Thoracic aorta (tissue), 2 donors: ENCODE measurements around the gene BCL7C. TPM values are rescaled to one million over a fixed set of nuclear protein-coding genes. Genes with fewer than 3 reads are reported as not detected.

ENCODE experiments used
- ATAC-seq: fragments of 150-250 bp; one replicate; pipeline ENCODE4 v1.8.0; 2017; ENCODE audit warnings: low read depth; ENCODE audit not compliant: insufficient number of reproducible peaks, low FRiP score
- DNase-seq: peaks from one replicate; pipeline ENCODE4 v3.0.0-alpha.2; 2020; ENCODE audit warnings: low spot score
- H3K27ac ChIP-seq, 2 donors: fragments of 200-600 bp; sonication (generic); 1 replicate in 1 of 2; 2 replicates in 1 of 2; pipeline ENCODE4 v1.5.1; 2016; ENCODE audit warnings: mild to moderate bottlenecking in 2 of 2, moderate library complexity in 2 of 2
- H3K27me3 ChIP-seq: fragments of 200-600 bp; sonication (generic); replicated peaks from 2 replicates; pipeline ENCODE4 v1.6.0; 2016; ENCODE audit warnings: mild to moderate bottlenecking; ENCODE audit not compliant: insufficient read depth
- H3K36me3 ChIP-seq: fragments of 200-600 bp; sonication (generic); one replicate; pipeline ENCODE4 v1.5.1; 2016
- H3K4me1 ChIP-seq, 2 donors: fragments of 200-600 bp; sonication (generic); 1 replicate in 1 of 2; 2 replicates in 1 of 2; pipeline versions ENCODE4 v1.5.1 to v1.6.0; 2016; ENCODE audit warnings: low read depth in 2 of 2, mild to moderate bottlenecking in 1 of 2; ENCODE audit not compliant: control insufficient read depth in 1 of 2
- H3K4me3 ChIP-seq: fragments of 200-600 bp; sonication (generic); 2 replicates; pipeline ENCODE4 v1.5.1; 2016; ENCODE audit warnings: mild to moderate bottlenecking
- H3K9me3 ChIP-seq: fragments of 200-600 bp; sonication (generic); 2 replicates; pipeline ENCODE4 v1.5.1; 2016
- total RNA-seq, 2 donors: library from RNA; depleted of rRNA; stranded (reverse); fragments of >200 nt; gene quantifications; one replicate each; pipeline versions ENCODE4 v1.1.0 to v1.2.3, GENCODE V29; 2016
- TF ChIP-seq, protein P1 (sequence below): fragments of 200-600 bp; sonication (generic); IDR thresholded peaks from one replicate; pipeline ENCODE4 v1.5.1; 2019; ENCODE audit warnings: antibody characterized with exemption

The BCL7C gene
- total RNA-seq, 2 donors from 2014 or later, result 35.6 to 55.2 TPM

DNA sequence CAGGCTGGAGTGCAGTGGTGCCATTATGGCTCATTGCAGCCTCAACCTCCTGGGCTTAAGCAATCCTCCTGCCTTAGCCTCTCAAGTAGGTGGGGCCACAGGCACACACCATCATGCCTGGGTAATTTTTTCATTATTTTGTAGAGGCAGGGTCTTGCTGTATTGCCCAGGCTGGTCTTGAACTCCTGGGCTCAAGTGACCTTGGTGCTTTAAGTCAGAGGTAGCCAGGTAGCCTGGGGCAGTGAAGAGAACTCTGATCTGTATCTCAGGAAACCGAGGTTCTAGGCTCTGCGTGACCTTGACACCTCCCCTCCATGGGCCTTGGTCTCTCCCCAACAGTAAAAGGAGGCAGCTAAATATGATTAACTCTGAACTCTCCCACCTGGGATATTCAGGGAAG is 5.9 kb upstream of the BCL7C start:
- TF ChIP-seq, protein P1, sequence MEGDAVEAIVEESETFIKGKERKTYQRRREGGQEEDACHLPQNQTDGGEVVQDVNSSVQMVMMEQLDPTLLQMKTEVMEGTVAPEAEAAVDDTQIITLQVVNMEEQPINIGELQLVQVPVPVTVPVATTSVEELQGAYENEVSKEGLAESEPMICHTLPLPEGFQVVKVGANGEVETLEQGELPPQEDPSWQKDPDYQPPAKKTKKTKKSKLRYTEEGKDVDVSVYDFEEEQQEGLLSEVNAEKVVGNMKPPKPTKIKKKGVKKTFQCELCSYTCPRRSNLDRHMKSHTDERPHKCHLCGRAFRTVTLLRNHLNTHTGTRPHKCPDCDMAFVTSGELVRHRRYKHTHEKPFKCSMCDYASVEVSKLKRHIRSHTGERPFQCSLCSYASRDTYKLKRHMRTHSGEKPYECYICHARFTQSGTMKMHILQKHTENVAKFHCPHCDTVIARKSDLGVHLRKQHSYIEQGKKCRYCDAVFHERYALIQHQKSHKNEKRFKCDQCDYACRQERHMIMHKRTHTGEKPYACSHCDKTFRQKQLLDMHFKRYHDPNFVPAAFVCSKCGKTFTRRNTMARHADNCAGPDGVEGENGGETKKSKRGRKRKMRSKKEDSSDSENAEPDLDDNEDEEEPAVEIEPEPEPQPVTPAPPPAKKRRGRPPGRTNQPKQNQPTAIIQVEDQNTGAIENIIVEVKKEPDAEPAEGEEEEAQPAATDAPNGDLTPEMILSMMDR, result no peak
- DNase-seq, result no peak
- Histone ChIP-seq H3K27me3 (no peaks in the 10 kb centered on the region), H3K9me3 (no peaks in the 10 kb centered on the region), H3K27ac (no peak overlapping the region), H3K4me3 (no peak overlapping the region), H3K4me1 (peaks cover 17 to 36% of the 10 kb centered on the region in 2 donors), H3K36me3 (no peaks in the 10 kb centered on the region)
- ATAC-seq, result no peak

DNA sequence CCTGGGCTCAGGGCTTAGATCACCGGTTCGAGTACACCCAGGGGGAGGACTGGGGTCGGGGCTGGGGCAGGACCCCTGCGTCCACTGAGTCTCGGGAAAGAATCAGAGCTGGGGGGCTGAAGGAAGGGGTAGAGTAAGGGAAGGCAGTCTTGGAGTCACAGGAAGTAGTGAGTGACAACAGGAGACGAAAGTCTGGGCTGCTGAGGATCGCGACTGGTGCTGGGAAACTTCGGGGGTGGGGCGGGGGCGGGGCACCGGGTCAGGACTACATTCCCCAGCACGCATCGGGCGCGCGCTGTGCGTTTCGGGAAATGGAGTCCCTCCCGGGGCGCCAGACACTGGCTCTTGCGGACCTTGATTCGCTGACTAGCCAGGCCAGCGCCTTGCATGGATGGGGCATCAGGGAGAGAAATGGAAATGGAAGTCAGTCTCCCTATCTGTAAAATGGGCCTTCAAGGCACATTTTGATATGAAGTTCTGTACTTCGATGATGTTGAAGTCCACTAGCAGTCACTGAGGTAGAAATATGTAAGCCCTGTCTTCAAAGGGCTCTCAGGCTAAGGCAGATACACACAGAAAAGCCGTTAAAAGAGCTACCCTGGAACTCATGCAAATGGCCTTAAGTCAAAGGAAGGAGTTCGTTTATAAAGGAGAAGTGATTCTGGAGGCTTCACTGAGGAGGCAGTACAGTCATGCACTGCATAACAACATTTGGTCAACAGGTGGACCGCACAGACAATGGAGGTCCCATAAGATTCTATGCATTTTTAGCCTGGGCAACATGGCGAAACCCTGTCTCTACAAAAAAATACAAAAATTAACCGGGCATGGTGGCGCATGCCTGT is 3.2 kb upstream of the BCL7C start:
- Histone ChIP-seq H3K27ac (peak overlapping the region; percentile 96 to 100), H3K36me3 (no peaks in the 10 kb centered on the region), H3K9me3 (no peaks in the 10 kb centered on the region), H3K4me1 (peaks cover 18 to 51% of the 10 kb centered on the region in 2 donors), H3K27me3 (no peaks in the 10 kb centered on the region), H3K4me3 (peak overlapping the region; percentile 73)
- TF ChIP-seq, protein P1, result no peak
- peak; percentile 77 for DNase-seq
- ATAC-seq, result peak; percentile 64

DNA sequence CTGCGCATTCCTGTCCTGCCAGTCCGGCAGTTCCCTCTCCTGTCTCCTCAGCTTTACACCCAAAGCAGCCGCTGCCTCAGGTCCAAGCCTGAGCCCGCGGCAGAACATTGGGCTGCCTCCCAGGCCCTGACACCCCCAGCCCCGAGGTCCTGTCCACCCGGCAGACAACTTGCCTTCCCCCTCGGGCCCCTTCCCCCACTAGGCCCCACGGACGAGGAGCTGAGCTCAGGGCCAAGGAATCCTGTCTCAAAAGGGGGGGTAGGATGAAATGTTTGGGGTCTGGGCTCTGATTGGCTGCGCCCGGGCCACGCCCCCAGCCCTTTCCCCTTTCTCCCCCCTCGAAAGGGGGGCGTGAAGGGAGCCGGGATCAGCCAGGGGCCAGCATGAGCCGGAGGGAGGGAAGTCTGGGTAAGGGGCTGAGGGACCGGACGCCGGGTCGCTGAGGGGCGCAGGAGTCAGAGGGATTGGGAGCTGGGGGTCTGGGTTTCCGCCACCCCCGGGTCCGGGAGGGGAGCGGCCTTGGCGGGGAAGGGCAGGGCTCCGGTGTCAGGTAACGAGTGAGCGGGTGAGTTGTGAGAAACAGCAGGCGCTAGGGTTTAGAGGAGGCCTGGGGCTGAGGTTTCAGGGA is 2.5 kb upstream of the BCL7C start, which contains the start of gene CTF1:
Gene CTF1, plus strand, starts transcription at position 354 of the 628 bp plus-strand sequence. Its CDS starts 30 bp downstream, at position 384.
- TF ChIP-seq, protein P1, result no peak
- Histone ChIP-seq H3K4me3 (peak within 1 kb of the TSS; percentile 73), H3K9me3 (no peaks in the 10 kb centered on the region), H3K4me1 (peaks cover 14 to 45% of the 10 kb centered on the region in 2 donors), H3K27me3 (no peaks in the 10 kb centered on the region), H3K27ac (peak within 1 kb of the TSS; percentile 96 to 100), H3K36me3 (peaks cover 3% of the 10 kb centered on the region)
- peak; percentile 59 for ATAC-seq
- no peak for DNase-seq

DNA sequence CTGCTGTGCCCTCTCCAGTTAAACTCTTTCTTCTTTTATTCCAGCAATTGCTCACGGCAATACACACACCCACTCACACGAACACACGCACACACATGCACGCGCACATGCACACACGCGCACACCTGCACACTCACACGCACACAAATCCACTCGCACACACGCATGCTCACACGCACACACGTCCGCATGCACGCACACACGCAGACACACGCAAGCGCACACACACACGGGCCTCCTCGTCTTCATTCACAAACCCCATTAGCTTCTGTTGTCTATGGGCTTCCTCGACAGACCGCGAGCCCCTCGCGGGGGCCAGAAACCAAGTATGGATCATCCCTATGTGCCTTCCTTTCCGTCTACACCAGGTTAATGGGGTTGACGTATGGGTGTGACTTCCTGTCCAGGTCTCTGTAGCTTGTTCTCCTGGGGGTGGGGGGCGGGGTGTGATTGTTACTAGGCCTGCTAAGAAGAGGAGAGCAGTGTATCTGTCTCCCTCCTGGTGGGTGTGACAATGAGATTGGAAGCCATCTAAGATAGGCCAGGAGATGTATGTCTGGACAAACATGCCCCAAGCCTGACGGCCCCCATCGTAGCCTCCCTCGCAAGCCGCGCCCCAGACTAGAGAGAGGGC is 1.9 kb upstream of the BCL7C start:
- Histone ChIP-seq H3K4me1 (peaks cover 13 to 41% of the 10 kb centered on the region in 2 donors), H3K9me3 (no peaks in the 10 kb centered on the region), H3K36me3 (peaks cover 6% of the 10 kb centered on the region), H3K4me3 (peak overlapping the region; percentile 73), H3K27ac (peak overlapping the region; percentile 96 to 100), H3K27me3 (no peaks in the 10 kb centered on the region)
- TF ChIP-seq, protein P1, result no peak
- DNase-seq (no peak), ATAC-seq (no peak)
